ENCODE data around the gene GSKIP.

GRCh38 chr14:96351986-96352385 lies 11.3 kb upstream of the GSKIP start:
- TF ChIP-seq CTCF (IDR thresholded peaks at IDR 0.05; ENCODE audit: insufficient read depth, low read length, poor library complexity, severe bottlenecking) (no peak), EZH2phosphoT487 (conservative IDR thresholded peaks at IDR 0.05; ENCODE audit: low read length) (no peak)
